ENCODE results near the gene KLHL33.

DNA sequence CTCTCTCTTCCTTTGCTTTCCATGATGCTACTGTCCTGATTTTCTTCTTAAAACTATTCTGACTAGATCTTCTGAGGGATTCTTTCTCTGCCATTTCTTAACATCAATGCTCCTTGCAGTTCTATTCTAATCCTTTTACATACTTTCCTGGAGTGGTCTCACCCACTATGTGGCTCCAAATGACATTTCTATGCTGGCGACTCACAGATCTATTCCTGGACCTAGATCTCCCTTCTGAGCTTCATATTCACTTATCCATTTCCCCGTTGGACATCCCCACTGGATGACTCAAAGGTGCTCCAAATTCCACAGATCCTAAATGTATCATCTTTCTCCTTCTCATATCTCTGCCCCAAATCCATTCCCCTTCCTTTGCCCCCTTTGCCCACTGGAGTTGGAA is 26.7 kb downstream of the KLHL33 start:
- TF ChIP-seq, protein P1, sequence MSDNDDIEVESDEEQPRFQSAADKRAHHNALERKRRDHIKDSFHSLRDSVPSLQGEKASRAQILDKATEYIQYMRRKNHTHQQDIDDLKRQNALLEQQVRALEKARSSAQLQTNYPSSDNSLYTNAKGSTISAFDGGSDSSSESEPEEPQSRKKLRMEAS (IDR thresholded peaks at IDR 0.05; ENCODE audit: low read depth, low read length) = no peak
- TF ChIP-seq EZH2 (IDR thresholded peaks at IDR 0.05; ENCODE audit: borderline replicate concordance, control insufficient read depth, low read depth, low read length) = no peak
- TF ChIP-seq EP300 (IDR thresholded peaks at IDR 0.05; ENCODE audit: borderline replicate concordance in 1 of 2, control insufficient read depth in 1 of 2, low read depth in 2 of 2, low read length in 2 of 2) = no peak
- TF ChIP-seq CEBPB (IDR thresholded peaks at IDR 0.05; ENCODE audit: borderline replicate concordance in 1 of 2, low read depth in 2 of 2, low read length in 2 of 2) = no peak
- TF ChIP-seq NBN (IDR thresholded peaks at IDR 0.05) = no peak
- no peak for TF ChIP-seq ZNF24 (IDR thresholded peaks at IDR 0.05)
- TF ChIP-seq ZZZ3 (IDR thresholded peaks at IDR 0.05; ENCODE audit: control insufficient read depth, insufficient read length, low read depth) = no peak
- no peak for TF ChIP-seq KLF5 (IDR thresholded peaks at IDR 0.05; ENCODE audit: partially characterized antibody)
- TF ChIP-seq, protein P2, sequence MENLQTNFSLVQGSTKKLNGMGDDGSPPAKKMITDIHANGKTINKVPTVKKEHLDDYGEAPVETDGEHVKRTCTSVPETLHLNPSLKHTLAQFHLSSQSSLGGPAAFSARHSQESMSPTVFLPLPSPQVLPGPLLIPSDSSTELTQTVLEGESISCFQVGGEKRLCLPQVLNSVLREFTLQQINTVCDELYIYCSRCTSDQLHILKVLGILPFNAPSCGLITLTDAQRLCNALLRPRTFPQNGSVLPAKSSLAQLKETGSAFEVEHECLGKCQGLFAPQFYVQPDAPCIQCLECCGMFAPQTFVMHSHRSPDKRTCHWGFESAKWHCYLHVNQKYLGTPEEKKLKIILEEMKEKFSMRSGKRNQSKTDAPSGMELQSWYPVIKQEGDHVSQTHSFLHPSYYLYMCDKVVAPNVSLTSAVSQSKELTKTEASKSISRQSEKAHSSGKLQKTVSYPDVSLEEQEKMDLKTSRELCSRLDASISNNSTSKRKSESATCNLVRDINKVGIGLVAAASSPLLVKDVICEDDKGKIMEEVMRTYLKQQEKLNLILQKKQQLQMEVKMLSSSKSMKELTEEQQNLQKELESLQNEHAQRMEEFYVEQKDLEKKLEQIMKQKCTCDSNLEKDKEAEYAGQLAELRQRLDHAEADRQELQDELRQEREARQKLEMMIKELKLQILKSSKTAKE (IDR thresholded peaks at IDR 0.05; ENCODE audit: low read depth, poor library complexity, severe bottlenecking) = no peak
- no peak for TF ChIP-seq POLR2AphosphoS5 (IDR thresholded peaks at IDR 0.05; ENCODE audit: low read length)
- no peak for TF ChIP-seq TCF7 (IDR thresholded peaks at IDR 0.05; ENCODE audit: borderline replicate concordance)
- no peak for TF ChIP-seq GABPA (IDR thresholded peaks at IDR 0.05; ENCODE audit: low read depth)
- no peak for TF ChIP-seq CHD4 (IDR thresholded peaks at IDR 0.05)

Data from GM12878 (cell line).